NCI-H2196 treated with DMSO at 0.1 percent for 48 hours (cell line): ENCODE measurements around the gene GOLGA8B.
"Not testable (repeated sequence)": the region's sequence is repeated elsewhere in the genome, so short reads cannot be mapped to it uniquely, and the experiment has no call there.

Experiments used
- DNase-seq: peaks from one replicate; lab custom pipeline; 2025; ENCODE audit not compliant: unreplicated experiment; lab: John Stamatoyannopoulos, UW

Gene GOLGA8B

DNA sequence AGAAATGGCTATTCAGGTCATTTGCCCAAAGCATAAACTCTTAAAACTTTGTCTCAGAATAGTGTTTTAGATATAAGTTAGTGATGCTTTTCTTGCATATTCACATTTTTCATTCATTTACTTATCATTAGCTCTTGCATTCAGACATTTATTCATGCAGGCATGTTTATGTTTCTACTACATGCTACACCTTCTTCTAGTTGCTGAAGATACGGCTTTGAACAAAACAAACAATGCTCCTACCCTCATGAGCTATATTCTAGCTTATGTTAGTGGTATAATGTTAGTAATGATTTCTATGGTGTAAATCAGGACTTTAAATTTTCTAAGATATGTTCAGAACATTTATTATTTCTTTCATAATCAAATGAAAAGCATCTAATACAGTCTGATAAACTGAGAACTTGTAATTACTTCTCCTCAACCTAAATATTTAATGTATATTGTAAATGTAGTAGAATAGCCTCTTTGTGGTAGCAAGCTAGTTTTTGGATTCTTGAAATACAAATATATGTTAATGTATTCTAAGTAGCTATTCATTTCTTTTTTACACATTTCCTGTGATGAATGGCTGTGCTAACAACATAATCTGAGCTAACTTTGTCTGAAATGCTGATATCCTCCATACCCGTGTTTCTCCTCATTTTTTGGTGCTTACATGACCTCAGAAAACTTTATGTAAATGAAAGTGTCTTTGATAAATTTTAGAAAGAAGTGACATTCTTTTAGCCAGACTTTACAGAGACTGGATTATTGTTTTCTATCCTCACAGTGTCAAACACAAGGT is 15.5 kb upstream of the GOLGA8B start:
- no peak for DNase-seq

DNA sequence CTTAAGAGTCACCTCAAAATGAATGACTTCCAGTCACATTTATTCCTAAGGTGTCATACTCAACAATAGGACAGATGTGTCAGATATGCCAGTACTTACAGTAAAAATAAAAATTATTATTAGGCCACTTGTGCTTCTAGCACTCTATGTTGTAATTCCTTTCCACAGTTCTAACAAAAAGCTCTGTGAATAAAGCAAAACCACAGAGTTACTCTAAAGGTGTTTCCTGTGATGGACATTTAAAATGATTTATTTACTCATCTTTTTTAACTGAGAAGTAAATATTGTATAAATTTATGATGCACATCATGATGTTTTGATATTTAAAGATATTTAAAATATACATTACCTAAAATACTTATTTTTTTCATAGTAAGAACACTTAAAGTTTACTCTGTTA is 13.9 kb upstream of the GOLGA8B start:
- no peak for DNase-seq

DNA sequence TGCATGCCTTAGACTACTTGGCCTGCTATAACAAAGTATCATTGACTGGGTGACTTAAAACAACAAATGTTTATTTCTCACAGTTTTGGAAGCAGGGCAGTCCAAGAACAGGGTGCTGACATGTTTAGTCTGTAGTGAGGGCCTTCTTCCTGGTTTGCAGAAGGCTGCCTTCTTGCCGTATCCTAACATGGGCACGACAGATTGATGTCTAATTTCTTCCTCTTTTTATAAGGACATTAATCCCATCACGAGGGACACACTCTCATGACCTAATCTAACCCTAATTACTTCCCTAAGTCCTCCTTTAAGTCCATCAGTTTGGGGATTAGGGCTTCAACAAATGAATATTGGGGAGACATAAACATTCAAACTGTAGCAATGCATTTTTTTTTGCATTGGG is 10.9 kb upstream of the GOLGA8B start:
- no peak for DNase-seq

DNA sequence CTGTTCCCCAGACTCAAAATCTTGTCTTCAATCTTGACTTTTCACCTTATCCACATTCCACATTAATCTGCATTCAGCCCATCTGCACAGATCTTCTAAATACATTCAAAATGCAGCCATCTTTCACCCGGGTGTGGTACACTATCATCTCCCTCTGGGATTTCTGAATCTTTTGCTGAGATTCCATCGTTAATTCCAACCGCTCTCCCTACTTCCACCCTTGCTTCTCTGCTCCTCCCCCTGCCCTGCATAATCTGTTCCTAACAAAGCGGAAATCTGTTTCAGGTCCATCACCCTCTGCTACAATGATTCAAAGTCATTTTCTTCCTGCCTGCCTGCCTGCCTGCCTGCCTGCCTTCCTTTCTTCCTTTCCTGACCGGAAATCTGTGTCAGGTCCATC is 7.9 kb upstream of the GOLGA8B start:
- no peak for DNase-seq

DNA sequence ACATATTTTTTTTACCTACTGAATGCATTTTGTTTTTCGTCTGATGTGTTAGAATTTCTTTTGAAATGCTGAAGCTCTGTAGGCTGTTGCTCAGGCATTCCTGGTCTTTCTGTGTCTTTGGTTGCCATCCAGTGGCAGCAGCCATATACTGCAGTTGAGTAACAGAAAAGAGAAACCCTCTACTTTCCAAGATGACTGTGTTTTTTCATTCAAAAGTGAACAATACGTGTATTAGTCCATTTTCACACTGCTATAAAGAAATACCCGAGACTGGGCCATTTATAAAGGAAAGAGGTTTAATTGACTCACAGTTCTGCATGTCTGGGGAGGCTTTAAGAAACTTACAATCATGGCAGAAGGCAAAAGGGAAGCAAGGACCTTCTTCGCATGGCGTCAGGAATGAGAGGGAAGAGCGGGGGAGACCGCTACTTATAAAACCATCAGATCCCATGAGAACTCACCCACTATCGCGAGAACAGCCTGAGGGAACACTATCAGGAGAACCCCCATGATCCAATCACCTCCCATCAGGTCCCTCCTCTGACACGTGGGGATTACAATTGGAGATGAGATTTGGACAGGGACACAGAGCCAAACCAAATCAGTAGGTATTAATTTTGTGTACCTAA is 4.7 kb upstream of the GOLGA8B start:
- no peak for DNase-seq

DNA sequence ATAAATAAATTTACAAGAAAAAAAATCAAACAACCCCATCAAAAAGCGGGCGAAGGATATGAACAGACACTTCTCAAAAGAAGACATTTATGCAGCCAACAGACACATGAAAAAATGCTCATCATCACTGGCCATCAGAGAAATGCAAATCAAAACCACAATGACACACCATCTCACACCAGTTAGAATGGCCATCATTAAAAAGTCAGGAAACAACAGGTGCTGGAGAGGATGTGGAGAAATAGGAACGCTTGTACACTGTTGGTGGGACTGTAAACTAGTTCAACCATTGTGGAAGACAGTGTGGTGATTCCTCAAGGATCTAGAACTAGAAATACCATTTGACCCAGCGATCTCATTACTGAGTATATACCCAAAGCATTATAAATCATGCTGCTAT is 2.5 kb upstream of the GOLGA8B start:
- DNase-seq, result not testable (repeated sequence)

DNA sequence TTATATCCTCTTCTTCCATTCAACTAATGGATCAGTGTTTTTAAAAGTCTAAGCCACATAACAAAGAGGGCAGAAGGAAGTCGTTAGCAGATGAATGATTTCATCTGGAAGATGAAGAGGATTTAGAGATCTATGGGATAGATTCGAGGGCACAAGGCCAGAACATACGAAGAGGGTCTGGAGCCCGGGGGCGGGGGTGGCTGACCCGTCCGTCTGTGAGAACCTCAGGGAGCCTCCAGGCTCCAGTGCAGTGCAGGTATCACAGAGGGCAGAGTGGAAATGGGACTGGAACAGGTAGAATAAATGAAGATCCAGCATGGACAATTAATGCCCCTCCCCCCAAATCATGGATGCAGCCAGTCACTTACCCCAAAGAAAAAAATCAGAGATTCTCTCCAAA is 1.5 kb upstream of the GOLGA8B start:
- DNase-seq, result no peak

DNA sequence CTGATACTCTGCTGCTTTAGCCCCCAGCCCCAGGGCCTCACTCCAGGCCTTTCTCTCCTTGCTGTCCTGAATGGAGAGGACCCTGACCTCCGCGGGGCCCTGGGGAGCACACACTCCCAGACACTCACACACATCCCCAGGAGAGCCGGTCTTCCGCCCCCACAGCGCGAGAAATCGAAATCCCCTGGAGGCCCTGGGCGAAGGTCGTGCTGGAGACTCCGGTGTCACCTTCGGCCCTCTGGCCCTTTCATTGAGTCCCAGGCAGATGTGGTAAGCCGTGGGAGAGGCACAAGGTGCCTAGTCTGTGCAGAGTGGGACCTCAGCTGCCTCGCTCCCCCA is 848 bp upstream of the GOLGA8B start:
- DNase-seq, result no peak

DNA sequence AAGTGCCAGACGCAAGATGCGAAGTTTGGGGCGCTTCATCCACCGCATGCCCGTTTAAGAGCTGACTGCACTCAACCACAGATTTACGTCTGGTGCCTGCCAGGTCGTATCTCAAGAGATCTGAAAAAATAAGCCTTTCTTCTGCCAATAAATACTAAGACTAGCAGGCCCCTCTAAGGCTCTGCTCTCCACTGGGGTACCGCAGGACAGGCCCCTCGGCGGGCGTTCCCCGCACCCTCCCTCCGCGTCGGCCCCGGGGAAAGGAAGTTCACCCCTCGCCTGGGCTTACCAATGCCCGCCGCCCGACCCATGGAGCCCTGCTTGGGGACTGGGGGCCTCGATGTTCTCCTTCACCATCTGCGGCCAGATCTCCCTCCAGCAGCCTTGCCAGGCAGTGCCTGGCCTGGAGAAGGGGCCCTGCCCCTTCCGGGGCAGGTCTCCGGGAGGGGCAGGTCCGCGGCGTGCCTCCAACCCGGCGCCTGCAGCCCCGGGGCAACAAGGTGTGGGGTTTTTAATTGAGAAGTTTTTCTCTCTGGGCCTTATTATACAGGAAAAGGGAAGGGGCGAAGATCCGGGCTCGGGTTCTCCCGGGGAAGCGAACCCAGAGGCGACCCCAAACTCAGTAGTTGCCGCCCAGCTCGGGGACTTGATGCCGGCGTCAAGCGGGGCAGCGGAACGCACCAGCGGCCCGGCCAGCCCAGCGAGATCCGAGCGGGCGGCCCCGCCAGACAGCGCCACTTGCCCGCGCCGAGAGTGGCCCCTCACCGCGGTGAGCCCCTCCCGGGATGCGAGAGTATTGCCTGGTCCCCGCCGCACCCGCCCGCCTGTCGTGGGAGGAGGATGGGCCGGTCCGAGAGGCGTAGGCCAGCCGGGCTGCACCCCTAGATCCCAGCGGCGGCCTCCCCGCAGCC is 735 bp downstream of the GOLGA8B start:
- DNase-seq, result no peak

DNA sequence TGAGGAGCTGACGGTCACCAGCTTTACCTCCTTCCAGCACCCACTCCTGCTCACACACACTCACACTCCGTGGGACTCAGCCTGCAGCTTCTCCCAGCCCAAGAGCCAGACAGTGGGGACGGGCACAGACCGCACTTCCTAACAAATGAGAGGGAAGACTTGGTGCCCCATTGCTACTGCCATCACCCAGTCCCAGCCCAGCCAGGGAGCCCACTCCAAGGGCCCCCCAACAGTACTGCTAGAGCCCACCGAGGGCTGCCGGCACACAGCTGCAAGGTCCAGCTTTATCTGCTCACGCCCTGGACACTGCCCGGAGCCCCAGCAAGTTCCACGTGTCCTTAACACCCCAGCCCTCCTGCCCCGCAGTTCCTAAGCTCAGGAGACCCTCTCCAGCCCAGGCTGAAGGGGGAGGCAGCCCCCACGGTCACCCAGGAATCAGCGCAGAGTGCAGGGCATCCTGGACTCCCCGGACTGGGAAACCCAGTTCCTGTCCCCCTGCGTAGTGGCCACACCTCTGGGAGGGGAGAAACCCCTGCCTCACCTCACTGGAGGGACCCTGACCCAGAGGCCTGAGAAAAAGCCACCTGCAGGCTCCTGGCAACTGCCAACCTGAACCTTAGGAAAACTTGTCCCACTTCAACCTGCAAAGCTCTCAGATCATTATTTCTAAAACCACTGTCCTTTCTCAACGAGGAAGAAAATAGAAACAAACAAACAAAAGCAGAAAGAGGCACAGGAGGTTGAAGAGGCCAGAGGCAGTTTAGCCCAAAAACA is 1.6 kb downstream of the GOLGA8B start:
- DNase-seq, result not testable (repeated sequence)

DNA sequence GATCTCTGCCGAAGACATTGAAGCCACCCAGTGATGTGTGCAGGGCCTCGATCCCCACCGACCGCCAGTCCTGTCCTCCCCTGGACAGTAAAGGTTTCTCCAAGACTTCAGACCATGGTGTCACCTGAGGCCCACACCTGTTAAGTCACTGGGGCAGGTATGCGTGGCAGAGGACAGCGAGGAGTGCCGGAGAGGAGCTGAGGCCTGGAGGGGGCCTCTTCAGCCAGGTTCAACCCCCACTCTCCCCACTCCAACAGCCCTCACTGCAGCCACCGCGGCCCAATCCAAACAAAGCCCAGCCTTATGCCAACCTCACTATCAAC is 2.4 kb downstream of the GOLGA8B start:
- DNase-seq, result no peak

DNA sequence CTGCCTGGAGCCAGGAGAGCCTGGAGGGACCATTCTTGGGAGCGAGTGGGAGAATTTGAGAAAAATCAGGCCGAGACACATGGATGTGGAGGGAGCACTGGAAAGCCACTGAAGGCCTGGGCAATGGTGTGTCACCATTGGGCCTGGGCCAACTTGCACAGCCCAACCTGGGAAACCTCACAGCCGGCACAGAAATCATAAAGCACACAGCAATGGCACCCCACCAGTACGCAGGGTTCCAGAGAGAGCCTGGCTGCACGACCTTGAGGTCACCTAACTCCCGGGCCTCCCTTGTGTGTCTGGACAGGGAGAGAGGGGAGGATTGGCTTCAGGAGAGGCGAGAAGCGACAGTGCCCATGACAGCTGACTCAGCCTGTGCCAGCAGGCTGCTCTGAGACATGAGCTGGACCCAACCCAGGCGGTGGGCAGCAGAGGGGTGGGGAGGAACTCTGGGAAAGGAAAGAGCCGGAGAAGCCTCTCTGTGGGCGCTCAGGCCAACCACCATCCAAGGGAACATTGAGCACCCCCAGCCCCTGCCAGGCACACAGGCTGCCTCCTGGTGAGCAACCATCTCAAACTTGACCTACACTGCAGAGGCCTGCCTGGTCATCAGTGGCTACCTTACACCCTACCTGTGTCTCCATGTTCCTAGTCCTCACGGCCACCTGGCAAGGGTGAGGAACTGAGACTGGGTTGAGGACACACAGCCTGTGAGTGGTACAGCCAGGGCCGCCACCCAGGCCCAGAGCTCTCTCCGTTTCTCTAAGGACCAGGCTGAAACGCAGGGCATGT is 3.0 kb downstream of the GOLGA8B start:
- DNase-seq, result not testable (repeated sequence)

DNA sequence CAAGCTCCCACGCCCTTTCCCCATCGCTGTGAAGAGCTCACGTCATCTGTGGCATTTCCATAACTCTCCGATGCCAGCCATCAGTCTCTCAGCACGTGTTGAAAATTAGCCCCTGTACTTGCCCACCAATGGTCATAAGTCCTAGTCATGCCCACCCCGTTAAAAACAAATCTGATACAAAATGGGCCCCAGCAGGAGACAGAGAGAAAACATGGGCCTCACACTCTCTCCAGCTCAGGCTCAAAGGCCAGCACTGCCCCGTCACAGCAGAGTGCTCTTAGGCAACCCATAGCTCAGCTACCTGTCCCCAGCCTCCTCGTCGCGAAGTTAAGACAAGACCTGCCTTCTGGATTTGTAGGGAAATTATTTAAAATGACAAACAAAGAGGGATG is 5.2 kb downstream of the GOLGA8B start:
- no peak for DNase-seq

DNA sequence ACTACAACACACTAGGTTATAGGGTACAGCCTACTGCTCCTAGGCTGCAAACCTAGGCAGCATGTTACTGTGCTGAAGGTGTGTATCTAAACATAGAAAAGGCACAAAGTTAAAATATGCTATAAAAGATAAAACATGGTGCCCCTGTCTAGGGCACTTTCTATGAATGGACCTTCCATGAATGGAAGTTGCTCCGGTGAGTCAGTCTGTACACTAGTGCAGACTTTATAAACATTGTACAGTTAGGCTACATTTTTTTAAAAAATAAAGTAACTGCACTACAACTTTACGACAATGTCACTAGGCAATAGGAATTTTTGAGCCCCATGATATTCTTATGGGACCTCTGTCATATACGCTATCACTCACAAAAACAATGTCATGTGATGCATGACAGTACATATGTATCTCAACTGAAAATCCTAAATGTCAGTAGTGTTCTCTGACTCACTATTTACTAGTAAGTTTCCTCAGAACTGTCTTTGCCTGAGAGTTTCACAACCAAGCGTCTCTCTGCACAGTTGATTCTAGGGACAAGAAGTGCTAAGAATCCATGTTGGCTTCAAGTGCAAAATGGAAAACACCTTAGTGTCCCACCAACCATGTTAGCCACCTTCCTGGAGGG is 5.7 kb downstream of the GOLGA8B start:
- not testable (repeated sequence) for DNase-seq

DNA sequence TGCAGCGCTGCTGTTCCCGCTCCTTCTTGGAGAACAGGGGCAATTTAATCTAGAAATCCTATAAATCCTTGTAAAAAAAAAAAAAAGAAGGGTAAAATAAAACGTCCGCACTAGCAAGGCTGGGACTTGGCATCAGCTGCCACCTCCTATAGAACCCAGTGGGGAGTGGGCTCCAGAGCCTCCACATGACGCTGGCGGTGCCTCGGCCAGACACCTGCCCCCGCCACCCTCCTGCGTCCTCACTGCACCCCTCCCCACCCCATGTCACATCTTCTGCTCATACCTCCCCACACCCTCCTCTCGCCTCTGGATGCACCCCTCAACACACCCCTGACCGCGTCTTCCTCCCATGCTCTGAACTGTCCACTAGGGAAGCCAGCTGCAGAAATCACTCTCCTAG is 8.4 kb downstream of the GOLGA8B start:
- DNase-seq, result not testable (repeated sequence)

DNA sequence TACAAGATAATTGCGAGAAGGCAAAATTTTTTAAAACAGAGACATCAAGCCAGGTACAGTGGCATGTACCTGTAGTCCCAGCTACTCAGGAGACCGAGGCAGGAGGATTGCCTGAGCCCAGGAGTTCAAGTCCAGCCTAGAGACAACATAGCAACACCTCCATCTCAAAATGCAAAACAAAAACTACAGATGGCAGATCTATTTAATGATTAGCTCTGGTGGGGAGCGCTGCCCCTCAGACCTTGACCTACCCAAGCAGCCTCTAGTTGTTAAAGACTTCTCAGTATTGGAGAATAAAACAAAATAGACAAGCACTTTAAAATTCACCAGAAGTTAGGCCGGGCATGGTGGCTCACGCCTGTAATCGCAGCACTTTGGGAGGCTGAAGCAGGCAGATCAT is 10.5 kb downstream of the GOLGA8B start:
- DNase-seq, result not testable (repeated sequence)

DNA sequence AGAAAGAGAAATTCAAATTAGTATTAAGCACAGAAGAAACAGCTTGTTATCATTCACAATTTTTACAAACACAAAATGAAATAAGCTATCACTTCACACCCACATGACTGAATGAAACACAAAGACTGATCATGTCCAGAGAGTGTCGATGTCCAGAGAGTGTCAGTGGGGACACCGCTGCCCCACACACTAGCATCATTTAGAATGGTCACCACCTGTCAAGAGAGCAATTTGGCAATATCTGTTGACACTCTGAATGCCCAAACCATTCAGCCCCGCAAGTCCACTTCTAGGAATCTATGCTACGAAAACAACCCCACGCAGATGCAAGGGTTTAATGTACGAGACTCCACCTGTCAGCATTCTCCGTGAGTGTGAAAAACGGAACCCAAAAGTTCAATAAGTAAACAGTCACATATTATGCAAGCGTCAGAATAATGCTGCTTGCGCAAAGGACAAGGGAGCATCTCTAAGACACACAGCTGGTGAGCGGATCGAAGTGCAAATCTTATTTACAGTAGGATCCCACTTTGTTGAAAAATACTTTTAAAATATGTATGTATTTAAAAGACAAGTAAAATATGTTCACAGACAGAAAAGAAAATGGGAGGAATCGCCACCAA is 11.3 kb downstream of the GOLGA8B start:
- not testable (repeated sequence) for DNase-seq

DNA sequence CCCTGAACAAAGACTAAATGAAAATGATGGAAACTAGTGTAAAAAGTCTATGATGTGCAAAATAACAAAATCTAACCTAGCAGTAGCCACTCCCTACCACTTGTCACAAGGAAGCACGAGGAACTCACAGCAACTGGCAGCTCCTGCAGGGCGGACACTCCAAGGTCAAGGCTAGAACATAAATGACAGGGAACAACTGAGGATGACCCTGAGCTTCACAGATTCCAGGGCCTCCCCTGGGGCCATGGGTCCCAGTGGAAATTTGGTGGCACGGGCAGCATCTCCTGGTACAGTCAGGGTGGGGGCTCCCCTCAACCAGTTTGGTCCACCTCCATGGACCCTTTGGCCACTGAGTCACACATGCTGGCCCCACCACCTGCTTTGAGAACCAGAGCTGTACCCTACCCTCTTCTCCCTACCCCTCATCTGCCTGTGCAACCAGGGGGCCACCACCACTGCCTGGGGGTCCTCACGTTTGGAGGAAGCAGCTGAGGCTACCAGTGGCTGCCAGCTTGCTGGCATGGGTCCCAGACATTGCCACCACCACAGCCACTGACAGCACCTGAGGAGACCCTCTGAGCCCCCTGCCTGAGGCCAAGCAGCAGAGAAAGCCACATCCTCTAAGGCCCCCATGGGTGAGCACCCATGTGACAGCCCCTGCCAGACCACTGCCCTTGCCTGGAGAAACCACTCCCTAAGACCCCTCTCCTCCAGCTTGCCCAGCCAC is 13.6 kb downstream of the GOLGA8B start:
- not testable (repeated sequence) for DNase-seq

DNA sequence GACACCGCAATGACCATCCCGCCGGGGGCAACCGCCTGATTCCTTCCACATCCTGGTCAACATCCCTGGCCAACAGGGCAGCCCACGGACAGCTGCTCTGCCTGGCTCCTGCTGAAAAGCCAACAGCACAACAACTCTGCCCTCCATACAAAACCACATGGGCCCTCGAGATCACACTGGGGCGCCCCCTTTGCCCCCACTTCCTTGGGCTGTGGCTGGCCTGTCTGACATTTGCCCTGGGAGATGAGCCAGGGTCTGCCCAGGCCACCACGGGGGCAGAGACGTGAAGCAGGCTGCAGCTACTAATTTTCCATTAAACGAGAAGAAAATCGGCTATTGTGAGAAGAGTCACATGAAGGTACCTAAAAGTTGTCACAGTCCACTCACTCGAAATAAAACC is 16.3 kb downstream of the GOLGA8B start:
- not testable (repeated sequence) for DNase-seq
